ENCODE data around the gene SDK2. TPM values are rescaled to one million over a fixed set of nuclear protein-coding genes. Genes with fewer than 3 reads are reported as not detected.

The SDK2 gene
- total and polyA plus RNA-seq, 2 donors = 0.66 to 0.87 TPM

DNA sequence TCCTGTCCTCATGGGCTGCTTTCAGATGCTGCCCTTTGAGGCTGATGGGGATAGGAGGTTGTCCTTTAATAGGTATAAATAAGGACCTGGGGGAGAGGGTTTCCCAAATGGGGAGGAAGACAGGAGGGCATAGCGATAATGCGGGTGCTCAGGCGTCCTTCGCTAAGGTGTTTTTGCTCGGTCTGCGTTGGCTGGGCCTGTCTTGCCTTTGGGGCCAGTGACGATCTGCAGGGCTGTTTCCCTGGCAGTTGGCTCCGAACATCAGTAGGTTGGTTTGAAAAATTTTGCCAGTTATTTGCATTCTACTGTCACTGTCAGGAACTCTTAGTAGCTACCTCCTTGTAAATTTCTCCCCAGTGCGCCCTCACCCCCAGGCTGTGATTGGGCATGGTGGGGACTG is 294.6 kb downstream of the SDK2 start:
- Histone ChIP-seq H3K9me3 (ENCODE audit: control insufficient read depth in 2 of 2, insufficient read depth in 1 of 2, low read length in 1 of 2) (no peaks in the 10 kb centered on the region), H3K27me3 (ENCODE audit: control insufficient read depth in 2 of 2, insufficient read depth in 1 of 2, low read length in 1 of 2) (no peaks in the 10 kb centered on the region), H3K4me3 (ENCODE audit: low read length in 2 of 2) (no peak overlapping the region), H3K4me1 (ENCODE audit: control insufficient read depth in 2 of 2, insufficient read depth in 2 of 2, low read length in 2 of 2) (peaks cover 0 to 6% of the 10 kb centered on the region in 2 donors), H3K27ac (ENCODE audit: low read depth in 1 of 2, low read length in 1 of 2) (no peak overlapping the region), H3K36me3 (ENCODE audit: control insufficient read depth in 2 of 2, insufficient read depth in 2 of 2, low read length in 1 of 2) (no peaks in the 10 kb centered on the region)
- WGBS = 98% methylated on average over 9 of the region's 9 CpGs
- no peak for DNase-seq (ENCODE audit: low read depth in 6 of 9, low spot score in 9 of 9)

DNA sequence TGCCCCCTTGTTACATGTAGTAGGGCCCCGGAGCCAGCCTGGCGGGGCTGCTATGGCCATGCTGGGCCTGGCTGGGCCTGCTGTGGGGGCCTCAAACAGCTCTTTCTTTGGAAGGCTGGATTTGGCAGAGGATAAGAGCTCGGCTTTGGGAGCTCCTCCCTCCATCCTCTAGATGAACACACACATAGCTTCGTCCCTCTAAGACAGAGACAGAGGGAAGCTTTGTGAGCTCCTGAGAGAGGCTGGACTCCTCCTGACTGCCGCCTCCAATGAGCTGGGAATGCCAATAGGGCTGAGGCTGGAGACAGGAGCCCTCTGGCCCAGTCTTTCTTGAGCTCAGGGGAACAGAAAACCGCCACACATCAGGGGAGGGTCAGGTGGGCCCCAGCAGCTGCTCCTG is 295.1 kb downstream of the SDK2 start:
- 97% methylated on average over 6 of the region's 6 CpGs for WGBS
- DNase-seq (ENCODE audit: low read depth in 6 of 9, low spot score in 9 of 9) = no peak
- peaks cover 0 to 6% of the 10 kb centered on the region in 2 donors for H3K4me1 ChIP-seq (ENCODE audit: control insufficient read depth in 2 of 2, insufficient read depth in 2 of 2, low read length in 2 of 2)
- H3K9me3 ChIP-seq (ENCODE audit: control insufficient read depth in 2 of 2, insufficient read depth in 1 of 2, low read length in 1 of 2) = no peaks in the 10 kb centered on the region
- peak overlapping the region in 1 of 2 donors; percentile 17 for H3K27ac ChIP-seq (ENCODE audit: low read depth in 1 of 2, low read length in 1 of 2)
- H3K27me3 ChIP-seq (ENCODE audit: control insufficient read depth in 2 of 2, insufficient read depth in 1 of 2, low read length in 1 of 2) = no peaks in the 10 kb centered on the region
- H3K36me3 ChIP-seq (ENCODE audit: control insufficient read depth in 2 of 2, insufficient read depth in 2 of 2, low read length in 1 of 2) = no peaks in the 10 kb centered on the region
- H3K4me3 ChIP-seq (ENCODE audit: low read length in 2 of 2) = no peak overlapping the region

DNA sequence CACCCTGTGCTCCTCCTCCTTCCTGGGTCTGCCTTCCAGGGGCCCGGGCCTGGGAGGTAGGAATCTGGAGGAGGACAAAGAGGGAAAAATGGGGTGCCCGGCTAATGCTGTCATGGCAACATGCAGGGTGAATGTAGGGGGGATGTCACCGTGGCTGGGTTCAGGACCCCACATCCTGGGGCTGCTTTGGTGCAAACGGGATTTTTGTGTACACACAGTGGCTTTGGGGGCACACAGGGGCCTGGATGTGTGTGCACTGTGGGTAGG is 295.5 kb downstream of the SDK2 start:
- DNase-seq (ENCODE audit: low read depth in 6 of 9, low spot score in 9 of 9) = no peak
- peak overlapping the region in 1 of 2 donors; percentile 17 for H3K27ac ChIP-seq (ENCODE audit: low read depth in 1 of 2, low read length in 1 of 2)
- H3K27me3 ChIP-seq (ENCODE audit: control insufficient read depth in 2 of 2, insufficient read depth in 1 of 2, low read length in 1 of 2) = no peaks in the 10 kb centered on the region
- no peaks in the 10 kb centered on the region for H3K36me3 ChIP-seq (ENCODE audit: control insufficient read depth in 2 of 2, insufficient read depth in 2 of 2, low read length in 1 of 2)
- H3K9me3 ChIP-seq (ENCODE audit: control insufficient read depth in 2 of 2, insufficient read depth in 1 of 2, low read length in 1 of 2) = no peaks in the 10 kb centered on the region
- peaks cover 0 to 8% of the 10 kb centered on the region in 2 donors for H3K4me1 ChIP-seq (ENCODE audit: control insufficient read depth in 2 of 2, insufficient read depth in 2 of 2, low read length in 2 of 2)
- 70% methylated on average over 4 of the region's 4 CpGs for WGBS
- no peak overlapping the region for H3K4me3 ChIP-seq (ENCODE audit: low read length in 2 of 2)

DNA sequence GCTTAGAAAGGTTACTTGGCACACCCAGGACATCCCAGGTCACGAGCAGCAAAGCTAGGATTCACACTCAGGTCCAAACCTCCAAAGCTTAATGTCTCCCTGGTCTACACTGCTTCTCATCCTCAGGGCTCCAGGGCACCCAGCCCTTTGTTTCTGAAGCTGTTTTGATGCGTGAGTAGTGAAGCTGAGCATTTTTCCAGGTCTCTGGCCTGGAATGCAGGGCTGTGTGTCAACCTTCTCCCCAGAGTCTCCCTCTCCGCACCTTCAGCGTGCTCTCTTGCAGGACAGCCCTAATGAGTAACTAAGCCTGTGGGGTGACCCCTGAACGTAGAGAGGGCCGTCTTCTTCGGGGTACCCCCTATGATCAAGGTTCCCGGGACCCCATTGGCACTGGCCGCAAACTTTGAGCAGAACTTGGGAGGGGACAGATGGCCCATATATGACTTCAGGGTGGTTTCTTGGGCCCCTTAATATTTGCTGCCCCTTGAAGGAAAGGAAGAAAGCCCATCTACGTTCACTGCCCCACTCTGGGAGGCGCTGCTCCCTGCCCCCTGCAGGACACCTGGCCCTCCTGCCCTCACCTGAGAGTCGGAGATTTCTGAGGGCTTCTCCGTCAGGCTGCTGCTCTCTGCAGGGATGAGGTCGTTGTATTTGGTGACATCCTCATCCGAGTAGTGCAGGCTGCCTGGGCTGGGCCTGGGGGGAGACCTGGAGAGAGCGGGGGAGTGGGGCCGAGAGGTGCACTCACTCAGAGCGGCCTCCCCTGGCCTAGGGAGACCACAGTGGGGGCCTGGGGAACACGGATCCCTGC is 296.0 kb downstream of the SDK2 start:
- no peaks in the 10 kb centered on the region for H3K9me3 ChIP-seq (ENCODE audit: control insufficient read depth in 2 of 2, insufficient read depth in 1 of 2, low read length in 1 of 2)
- H3K4me3 ChIP-seq (ENCODE audit: low read length in 2 of 2) = no peak overlapping the region
- H3K27ac ChIP-seq (ENCODE audit: low read depth in 1 of 2, low read length in 1 of 2) = no peak overlapping the region
- peaks cover 0 to 3% of the 10 kb centered on the region in 2 donors for H3K27me3 ChIP-seq (ENCODE audit: control insufficient read depth in 2 of 2, insufficient read depth in 1 of 2, low read length in 1 of 2)
- peaks cover 0 to 13% of the 10 kb centered on the region in 2 donors for H3K4me1 ChIP-seq (ENCODE audit: control insufficient read depth in 2 of 2, insufficient read depth in 2 of 2, low read length in 2 of 2)
- 93% methylated on average over 19 of the region's 19 CpGs for WGBS
- no peaks in the 10 kb centered on the region for H3K36me3 ChIP-seq (ENCODE audit: control insufficient read depth in 2 of 2, insufficient read depth in 2 of 2, low read length in 1 of 2)
- DNase-seq (ENCODE audit: low read depth in 6 of 9, low spot score in 9 of 9) = no peak

DNA sequence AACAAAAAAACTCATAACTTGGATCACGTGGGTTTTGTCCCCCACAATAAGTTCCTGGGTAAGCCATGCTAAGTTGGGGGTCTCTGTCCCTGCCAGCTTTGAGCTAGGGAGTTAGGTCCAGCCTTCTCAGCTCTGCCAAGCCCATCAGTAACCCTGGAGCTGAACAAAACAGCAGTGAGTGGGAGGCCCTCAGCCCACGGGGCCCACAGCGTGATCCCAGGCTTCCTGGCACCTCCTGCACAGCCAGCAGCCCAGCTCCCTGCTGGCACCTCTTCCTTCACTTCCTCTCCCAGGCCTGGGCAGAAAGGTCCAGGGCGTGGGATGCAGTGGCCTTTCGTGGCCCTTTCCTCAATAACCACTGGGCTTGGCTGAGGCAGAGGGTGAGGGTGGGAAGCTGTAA is 296.9 kb downstream of the SDK2 start:
- Histone ChIP-seq H3K4me1 (ENCODE audit: control insufficient read depth in 2 of 2, insufficient read depth in 2 of 2, low read length in 2 of 2) (peaks cover 0 to 21% of the 10 kb centered on the region in 2 donors), H3K36me3 (ENCODE audit: control insufficient read depth in 2 of 2, insufficient read depth in 2 of 2, low read length in 1 of 2) (no peaks in the 10 kb centered on the region), H3K4me3 (ENCODE audit: low read length in 2 of 2) (no peak overlapping the region), H3K27ac (ENCODE audit: low read depth in 1 of 2, low read length in 1 of 2) (no peak overlapping the region), H3K9me3 (ENCODE audit: control insufficient read depth in 2 of 2, insufficient read depth in 1 of 2, low read length in 1 of 2) (no peaks in the 10 kb centered on the region), H3K27me3 (ENCODE audit: control insufficient read depth in 2 of 2, insufficient read depth in 1 of 2, low read length in 1 of 2) (peaks cover 0 to 10% of the 10 kb centered on the region in 2 donors)
- DNase-seq (ENCODE audit: low read depth in 6 of 9, low spot score in 9 of 9) = no peak
- 84% methylated on average over 5 of the region's 5 CpGs for WGBS

DNA sequence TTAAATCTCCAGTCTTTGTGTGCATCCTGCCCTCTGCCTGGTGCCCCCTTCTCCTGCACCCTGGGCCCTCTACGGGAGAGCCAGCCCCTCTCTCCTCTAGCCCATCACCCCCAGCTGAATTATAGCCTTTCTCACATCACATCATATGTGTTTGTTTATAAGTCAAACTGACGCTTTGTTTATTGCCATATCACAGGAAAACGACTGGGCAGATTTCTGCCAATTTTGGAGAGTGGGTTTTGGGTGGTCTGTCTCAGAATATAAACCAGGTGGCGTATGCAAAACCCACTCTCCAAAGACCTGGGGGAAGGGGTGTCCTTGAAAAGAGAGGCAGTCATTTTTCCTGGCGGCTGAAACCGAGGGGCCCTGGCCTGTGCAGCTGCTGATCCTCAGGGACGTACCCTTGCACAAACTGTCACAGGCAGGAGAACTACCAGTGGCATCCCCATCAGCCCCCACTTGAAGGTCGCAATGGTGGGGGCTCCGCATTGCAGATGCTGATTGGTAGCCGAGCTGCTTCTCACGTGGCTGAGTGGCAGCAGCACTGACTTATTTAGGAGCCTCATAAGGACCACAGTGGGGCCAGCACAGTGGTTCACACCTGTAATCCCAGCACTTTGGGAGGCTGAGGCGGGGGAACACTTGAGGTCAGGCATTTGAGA is 297.6 kb downstream of the SDK2 start:
- WGBS = 92% methylated on average over 12 of the region's 12 CpGs
- H3K27me3 ChIP-seq (ENCODE audit: control insufficient read depth in 2 of 2, insufficient read depth in 1 of 2, low read length in 1 of 2) = peaks cover 0 to 16% of the 10 kb centered on the region in 2 donors
- no peaks in the 10 kb centered on the region for H3K9me3 ChIP-seq (ENCODE audit: control insufficient read depth in 2 of 2, insufficient read depth in 1 of 2, low read length in 1 of 2)
- H3K4me3 ChIP-seq (ENCODE audit: low read length in 2 of 2) = no peak overlapping the region
- peaks cover 0 to 23% of the 10 kb centered on the region in 2 donors for H3K4me1 ChIP-seq (ENCODE audit: control insufficient read depth in 2 of 2, insufficient read depth in 2 of 2, low read length in 2 of 2)
- no peak for DNase-seq (ENCODE audit: low read depth in 6 of 9, low spot score in 9 of 9)
- no peaks in the 10 kb centered on the region for H3K36me3 ChIP-seq (ENCODE audit: control insufficient read depth in 2 of 2, insufficient read depth in 2 of 2, low read length in 1 of 2)
- no peak overlapping the region for H3K27ac ChIP-seq (ENCODE audit: low read depth in 1 of 2, low read length in 1 of 2)

DNA sequence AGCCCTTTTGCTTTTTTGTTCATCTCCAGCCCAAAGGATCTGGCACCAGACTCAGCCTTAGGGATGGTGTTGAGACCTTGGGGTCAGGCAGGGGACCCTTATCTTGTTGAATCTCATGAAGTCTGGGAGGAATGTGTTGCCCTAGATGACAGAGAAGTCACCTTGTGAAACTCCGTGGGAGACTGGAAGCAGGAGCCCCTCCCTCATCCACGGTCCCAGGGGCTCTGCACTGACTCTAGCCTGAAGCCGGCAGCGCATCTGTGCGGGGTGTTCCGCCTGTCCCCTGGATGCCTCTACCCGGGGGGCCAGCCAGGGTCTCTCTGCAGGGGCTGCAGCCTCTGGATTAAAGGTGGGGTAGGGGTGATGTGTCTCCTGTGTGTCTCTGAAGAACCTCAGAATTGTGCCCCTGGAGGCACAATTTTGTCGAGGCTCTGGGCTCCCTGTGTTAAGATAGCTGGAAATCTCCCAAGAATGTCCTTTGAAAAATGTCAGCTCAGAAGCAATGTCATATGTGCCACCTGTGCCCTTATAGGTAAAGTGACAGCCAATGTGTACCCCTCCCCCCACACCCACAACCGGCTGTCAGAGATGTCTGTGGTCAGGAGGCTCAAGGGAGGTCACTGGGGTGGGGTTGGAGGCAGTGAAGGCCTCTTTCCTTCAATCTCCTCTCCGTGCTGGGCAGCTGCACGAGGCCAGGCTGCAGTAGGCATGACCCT is 300.3 kb downstream of the SDK2 start:
- H3K4me1 ChIP-seq (ENCODE audit: control insufficient read depth in 2 of 2, insufficient read depth in 2 of 2, low read length in 2 of 2) = peaks cover 0 to 19% of the 10 kb centered on the region in 2 donors
- no peaks in the 10 kb centered on the region for H3K9me3 ChIP-seq (ENCODE audit: control insufficient read depth in 2 of 2, insufficient read depth in 1 of 2, low read length in 1 of 2)
- H3K36me3 ChIP-seq (ENCODE audit: control insufficient read depth in 2 of 2, insufficient read depth in 2 of 2, low read length in 1 of 2) = no peaks in the 10 kb centered on the region
- no peak overlapping the region for H3K4me3 ChIP-seq (ENCODE audit: low read length in 2 of 2)
- H3K27ac ChIP-seq (ENCODE audit: low read depth in 1 of 2, low read length in 1 of 2) = peak overlapping the region; percentile 25 to 32
- peaks cover 0 to 16% of the 10 kb centered on the region in 2 donors for H3K27me3 ChIP-seq (ENCODE audit: control insufficient read depth in 2 of 2, insufficient read depth in 1 of 2, low read length in 1 of 2)
- WGBS = 88% methylated on average over 11 of the region's 11 CpGs
- no peak for DNase-seq (ENCODE audit: low read depth in 6 of 9, low spot score in 9 of 9)

DNA sequence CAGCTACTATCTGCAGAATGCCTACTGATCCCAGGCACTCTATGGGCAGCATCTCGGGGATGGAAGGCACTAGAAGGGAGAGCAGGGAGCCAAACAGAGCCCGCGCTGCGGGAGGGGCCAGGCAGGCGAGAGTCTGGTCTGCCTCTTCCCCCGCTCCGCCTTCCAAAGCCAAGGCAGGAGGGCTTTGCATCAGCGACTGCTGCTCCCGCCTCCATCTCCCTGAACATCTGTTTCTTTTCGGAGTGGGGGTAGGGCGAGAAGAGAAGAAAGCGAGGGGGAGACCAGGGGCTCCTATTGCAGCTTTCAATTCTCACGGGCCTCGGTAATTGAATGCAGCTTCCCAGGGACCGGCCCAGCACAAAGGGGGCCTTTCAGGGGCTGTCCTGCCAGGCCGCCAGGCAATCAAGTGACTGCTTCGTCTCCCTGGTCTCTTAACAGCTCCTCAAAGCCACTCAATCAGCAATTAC is 301.0 kb downstream of the SDK2 start:
- peaks cover 0 to 19% of the 10 kb centered on the region in 2 donors for H3K4me1 ChIP-seq (ENCODE audit: control insufficient read depth in 2 of 2, insufficient read depth in 2 of 2, low read length in 2 of 2)
- peaks cover 0 to 16% of the 10 kb centered on the region in 2 donors for H3K27me3 ChIP-seq (ENCODE audit: control insufficient read depth in 2 of 2, insufficient read depth in 1 of 2, low read length in 1 of 2)
- no peaks in the 10 kb centered on the region for H3K36me3 ChIP-seq (ENCODE audit: control insufficient read depth in 2 of 2, insufficient read depth in 2 of 2, low read length in 1 of 2)
- peak overlapping the region; percentile 25 to 69 for H3K27ac ChIP-seq (ENCODE audit: low read depth in 1 of 2, low read length in 1 of 2)
- DNase-seq (ENCODE audit: low read depth in 6 of 9, low spot score in 9 of 9) = peak in 1 of 9 donors; percentile 33
- no peaks in the 10 kb centered on the region for H3K9me3 ChIP-seq (ENCODE audit: control insufficient read depth in 2 of 2, insufficient read depth in 1 of 2, low read length in 1 of 2)
- H3K4me3 ChIP-seq (ENCODE audit: low read length in 2 of 2) = no peak overlapping the region
- WGBS = 90% methylated on average over 17 of the region's 17 CpGs
